HepG2 (cell line): ENCODE results near the gene IL1RL2. TPM values are rescaled to one million over a fixed set of nuclear protein-coding genes. Genes with fewer than 3 reads are reported as not detected.
A peak's percentile ranks its signal among the peaks of the same experiment; 100 is the strongest.

Source experiments
- BATF2 ChIP-seq: sonication (generic); formaldehyde crosslinking; IDR thresholded peaks from 2 replicates; pipeline ENCODE4 v1.8.0; 2022; ENCODE audit warnings: mild to moderate bottlenecking, missing genetic modification reagents, moderate library complexity
- ELF3 ChIP-seq: IDR thresholded peaks from 2 replicates; pipeline ENCODE4 v1.6.1; 2016; ENCODE audit warnings: missing genetic modification reagents, missing compliant biosample characterization
- IRF1 ChIP-seq: sonication (generic); formaldehyde crosslinking; IDR thresholded peaks from 2 replicates; pipeline ENCODE4 v1.4.0; 2020; ENCODE audit warnings: low read depth, mild to moderate bottlenecking, missing genetic modification reagents
- ISX ChIP-seq: sonication (generic); formaldehyde crosslinking; conservative IDR thresholded peaks from 2 replicates; pipeline ENCODE4 v1.5.0; 2020; ENCODE audit warnings: missing genetic modification reagents
- KDM1A ChIP-seq: IDR thresholded peaks from 2 replicates; pipeline ENCODE4 v1.6.1; 2016; ENCODE audit warnings: missing compliant biosample characterization
- PHF21A ChIP-seq: sonication (generic); formaldehyde crosslinking; IDR thresholded peaks from 2 replicates; pipeline ENCODE4 v1.5.0; 2020; ENCODE audit warnings: mild to moderate bottlenecking, missing genetic modification reagents
- PHF5A ChIP-seq: IDR thresholded peaks from one replicate; pipeline ENCODE4 v1.6.1; 2018; ENCODE audit warnings: low read depth, missing genetic modification reagents; ENCODE audit not compliant: unreplicated experiment
- REST ChIP-seq, 2 experiments: IDR thresholded peaks; 2 replicates each; pipeline ENCODE4 v1.6.1; 2011 to 2012; ENCODE audit warnings: low read length in 2 of 2, borderline replicate concordance in 1 of 2, low read depth in 1 of 2, mild to moderate bottlenecking in 1 of 2, moderate library complexity in 1 of 2
- THAP7 ChIP-seq: sonication (generic); formaldehyde crosslinking; IDR thresholded peaks from 2 replicates; pipeline ENCODE4 v1.8.1; 2023; ENCODE audit warnings: mild to moderate bottlenecking, missing genetic modification reagents
- XBP1 ChIP-seq: sonication (generic); formaldehyde crosslinking; IDR thresholded peaks from 2 replicates; pipeline ENCODE4 v1.5.0; 2020; ENCODE audit warnings: missing genetic modification reagents
- ZFP37 ChIP-seq: sonication (generic); formaldehyde crosslinking; IDR thresholded peaks from 2 replicates; pipeline ENCODE4 v1.4.0; 2020; ENCODE audit warnings: missing genetic modification reagents, borderline replicate concordance
- ZFP41 ChIP-seq: sonication (generic); formaldehyde crosslinking; IDR thresholded peaks from 2 replicates; pipeline ENCODE4 v1.4.0; 2020; ENCODE audit warnings: mild to moderate bottlenecking, missing genetic modification reagents, borderline replicate concordance
- ZNF276 ChIP-seq: sonication (generic); formaldehyde crosslinking; IDR thresholded peaks from 2 replicates; pipeline ENCODE4 v1.4.0; 2020; ENCODE audit warnings: mild to moderate bottlenecking, low read depth, missing genetic modification reagents
- ZNF430 ChIP-seq: sonication (generic); formaldehyde crosslinking; IDR thresholded peaks from 2 replicates; pipeline ENCODE4 v1.9.0; 2021; ENCODE audit warnings: mild to moderate bottlenecking, missing genetic modification reagents
- ZUFSP ChIP-seq: sonication (generic); formaldehyde crosslinking; IDR thresholded peaks from 2 replicates; pipeline ENCODE4 v1.9.0; 2021; ENCODE audit warnings: missing genetic modification reagents, mild to moderate bottlenecking, borderline replicate concordance
- polyA plus RNA-seq, 8 experiments: library from polyadenylated mRNA; depleted of rRNA in 3 of 8; stranded (reverse) in 7 of 8; unstranded in 1 of 8; fragments of >200 nt; fragmentation: Illumina TruSeq in 4 of 8; extraction: Trizol in 4 of 8; gene quantifications; 2 replicates each; pipeline versions ENCODE4 v1.2.1 to v1.2.3, GENCODE V29; 2011 to 2016; ENCODE audit warnings: low read depth in 4 of 8, missing spikeins in 1 of 8, mixed read lengths in 1 of 8; ENCODE audit not compliant: insufficient read depth in 1 of 8
- total RNA-seq, 5 experiments: library from RNA; depleted of rRNA; stranded (reverse); fragments of >200 nt; fragmentation: Illumina TruSeq; extraction: Trizol; gene quantifications; 2 replicates each; pipeline ENCODE4 v1.2.3, GENCODE V29; 2016; ENCODE audit warnings: low read depth in 1 of 5

The IL1RL2 gene
- total and polyA plus RNA-seq, 2 of the 13 experiments (the other 11 are each of a cell fraction or from before 2014, with no cell fraction given): 0.03 TPM; not detected in 1

- TF ChIP-seq REST (IDR thresholded peaks at IDR 0.05; ENCODE audit: borderline replicate concordance in 1 of 2, low read depth in 1 of 2, low read length in 2 of 2) (no peak), ZFP37 (no peak), IRF1 (CRISPR knock-in tag) (no peak), BATF2 (CRISPR knock-in tag) (no peak), ZNF430 (CRISPR knock-in tag) (0 out of 2 replicates have a peak, but pooled peaks have one; percentile 1), ISX (no peak), ZNF276 (no peak), ELF3 (CRISPR knock-in tag) (0 out of 2 replicates have a peak, but pooled peaks have one; percentile 25), THAP7 (CRISPR knock-in tag) (no peak), ZFP41 (no peak), KDM1A (CRISPR knock-in tag) (no peak), ZUFSP (CRISPR knock-in tag) (no peak), PHF5A (CRISPR knock-in tag) (no peak), XBP1 (CRISPR knock-in tag) (no peak), PHF21A (no peak)
Measured at GRCh38 chr2:102235491-102235890, 48.7 kb downstream of the IL1RL2 start (continued).
